Gastroesophageal sphincter (tissue), 3 donors: ENCODE results near the gene MED22.

Source experiments
- CTCF ChIP-seq, 4 experiments: fragments of 200-600 bp in 2 of 4; fragments of 450-650 bp in 2 of 4; sonication (generic) in 1 of 4; IDR thresholded peaks; one replicate each; pipeline ENCODE4 v1.5.1; 2017 to 2019; ENCODE audit warnings: antibody characterized with exemption in 4 of 4, mild to moderate bottlenecking in 2 of 4, moderate library complexity in 2 of 4
- POLR2A ChIP-seq, 2 donors: fragments of 450-650 bp; IDR thresholded peaks; one replicate each; pipeline ENCODE4 v1.6.1; 2017; ENCODE audit warnings: antibody characterized with exemption in 2 of 2, mild to moderate bottlenecking in 2 of 2, moderate library complexity in 1 of 2

- TF ChIP-seq CTCF (IDR thresholded peaks at IDR 0.05) = no peak
- TF ChIP-seq POLR2A (IDR thresholded peaks at IDR 0.05) = no peak
Measured at GRCh38 chr9:133342069-133342406, 5.9 kb downstream of the MED22 start.
